GM21825 (cell line): ENCODE results near the gene HLA-DOB.

ENCODE experiments used
- ATAC-seq: cut with Tn5 transposase; IDR thresholded peaks from one replicate; pipeline ENCODE4 v1.9.1; 2021; ENCODE audit warnings: mild to moderate bottlenecking, moderate library complexity; ENCODE audit not compliant: unreplicated experiment

The HLA-DOB gene

GRCh38 chr6:32843979-32844838 lies 27.4 kb upstream of the HLA-DOB start, which contains the start of gene PSMB8:
Gene PSMB8 (minus strand): TSS chr6:32844047. CDS start chr6:32843996, 51 bp downstream.
- peak; percentile 58 for ATAC-seq

- no peak for ATAC-seq
Measured at GRCh38 chr6:32843331-32843978, 26.7 kb upstream of the HLA-DOB start.

- no peak for ATAC-seq
Measured at GRCh38 chr6:32842690-32843089, 25.9 kb upstream of the HLA-DOB start.

- no peak for ATAC-seq
Measured at GRCh38 chr6:32842021-32842650, 25.3 kb upstream of the HLA-DOB start.

- ATAC-seq = no peak
Measured at GRCh38 chr6:32840604-32841246, 23.9 kb upstream of the HLA-DOB start.

GRCh38 chr6:32839356-32839755 lies 22.6 kb upstream of the HLA-DOB start:
- no peak for ATAC-seq

- peak; percentile 58 for ATAC-seq
Measured at GRCh38 chr6:32838114-32838958, 21.5 kb upstream of the HLA-DOB start, which contains the start of gene TAP2. Gene TAP2 (minus strand): TSS chr6:32838739. CDS start chr6:32838233, 506 bp downstream.

- ATAC-seq = peak; percentile 4
Measured at GRCh38 chr6:32837651-32838113, 20.9 kb upstream of the HLA-DOB start.

GRCh38 chr6:32836873-32837272 lies 20.1 kb upstream of the HLA-DOB start:
- no peak for ATAC-seq

GRCh38 chr6:32835167-32835893 lies 18.5 kb upstream of the HLA-DOB start:
- ATAC-seq = no peak

- ATAC-seq = no peak
Measured at GRCh38 chr6:32833664-32834063, 16.9 kb upstream of the HLA-DOB start.

GRCh38 chr6:32832535-32832934 lies 15.7 kb upstream of the HLA-DOB start:
- no peak for ATAC-seq

- ATAC-seq = no peak
Measured at GRCh38 chr6:32830936-32831335, 14.1 kb upstream of the HLA-DOB start.

- no peak for ATAC-seq
Measured at GRCh38 chr6:32830017-32830416, 13.2 kb upstream of the HLA-DOB start.

- ATAC-seq = no peak
Measured at GRCh38 chr6:32829495-32829894, 12.7 kb upstream of the HLA-DOB start.

- no peak for ATAC-seq
Measured at GRCh38 chr6:32827025-32827424, 10.2 kb upstream of the HLA-DOB start.

- ATAC-seq = no peak
Measured at GRCh38 chr6:32825966-32826365, 9.2 kb upstream of the HLA-DOB start.

- no peak for ATAC-seq
Measured at GRCh38 chr6:32819729-32820128, 2.9 kb upstream of the HLA-DOB start.

GRCh38 chr6:32818867-32819266 lies 2.1 kb upstream of the HLA-DOB start:
- no peak for ATAC-seq
